Measurements from ENCODE around the gene GK.

Gene GK

GRCh38 chrX:30735839-30736238 is 82.6 kb downstream of the GK start:
- no peaks in the 10 kb centered on the region for H4K20me1 ChIP-seq (ENCODE audit: insufficient read depth, low read length, poor library complexity, severe bottlenecking)
- no peak overlapping the region for H2AFZ ChIP-seq (ENCODE audit: low read length)
- no peaks in the 10 kb centered on the region for H3K9me2 ChIP-seq (replicated peaks; ENCODE audit: low read depth, low read length)
- H3K79me2 ChIP-seq (ENCODE audit: insufficient read depth, low read length) = no peaks in the 10 kb centered on the region
- H3K4me1 ChIP-seq (ENCODE audit: insufficient read depth, low read length, poor library complexity, severe bottlenecking) = no peaks in the 10 kb centered on the region
- H3K4me2 ChIP-seq (ENCODE audit: low read depth, low read length, poor library complexity, severe bottlenecking) = no peak overlapping the region
- H3K27me3 ChIP-seq (ENCODE audit: insufficient read depth, low read length, poor library complexity, severe bottlenecking) = no peaks in the 10 kb centered on the region
- H3K36me3 ChIP-seq (ENCODE audit: insufficient read depth, low read length) = no peaks in the 10 kb centered on the region
- H3K9me3 ChIP-seq (ENCODE audit: insufficient read depth, low read depth, low read length) = no peaks in the 10 kb centered on the region
- H3K4me3 ChIP-seq (ENCODE audit: low read length, poor library complexity, severe bottlenecking) = no peak overlapping the region
- H3K9ac ChIP-seq (ENCODE audit: low read depth, low read length, poor library complexity, severe bottlenecking) = no peak overlapping the region
- no peaks in the 10 kb centered on the region for H3F3A ChIP-seq (ENCODE audit: low read depth)
- TF ChIP-seq CTCF (conservative IDR thresholded peaks at IDR 0.05; ENCODE audit: low read length) (peak; percentile 83), EZH2phosphoT487 (IDR thresholded peaks at IDR 0.05; ENCODE audit: borderline replicate concordance) (no peak)

- H3K9ac ChIP-seq (ENCODE audit: low read depth, low read length, poor library complexity, severe bottlenecking) = no peak overlapping the region
- no peak overlapping the region for H2AFZ ChIP-seq (ENCODE audit: low read length)
- no peaks in the 10 kb centered on the region for H4K20me1 ChIP-seq (ENCODE audit: insufficient read depth, low read length, poor library complexity, severe bottlenecking)
- no peaks in the 10 kb centered on the region for H3K4me1 ChIP-seq (ENCODE audit: insufficient read depth, low read length, poor library complexity, severe bottlenecking)
- no peaks in the 10 kb centered on the region for H3K9me3 ChIP-seq (ENCODE audit: insufficient read depth, low read depth, low read length)
- no peak overlapping the region for H3K4me2 ChIP-seq (ENCODE audit: low read depth, low read length, poor library complexity, severe bottlenecking)
- no peaks in the 10 kb centered on the region for H3K79me2 ChIP-seq (ENCODE audit: insufficient read depth, low read length)
- no peaks in the 10 kb centered on the region for H3K27me3 ChIP-seq (ENCODE audit: insufficient read depth, low read length, poor library complexity, severe bottlenecking)
- no peaks in the 10 kb centered on the region for H3K36me3 ChIP-seq (ENCODE audit: insufficient read depth, low read length)
- H3K4me3 ChIP-seq (ENCODE audit: low read length, poor library complexity, severe bottlenecking) = no peak overlapping the region
- no peaks in the 10 kb centered on the region for H3K9me2 ChIP-seq (replicated peaks; ENCODE audit: low read depth, low read length)
- no peak for TF ChIP-seq EZH2phosphoT487 (IDR thresholded peaks at IDR 0.05; ENCODE audit: borderline replicate concordance)
- no peak for TF ChIP-seq CTCF (conservative IDR thresholded peaks at IDR 0.05; ENCODE audit: low read length)
- H3F3A ChIP-seq (ENCODE audit: low read depth) = no peaks in the 10 kb centered on the region
These were observed 88.3 kb downstream of the GK start for GRCh38 chrX:30741545-30741944.

- H3K9me2 ChIP-seq (replicated peaks; ENCODE audit: low read depth, low read length) = no peaks in the 10 kb centered on the region
- no peaks in the 10 kb centered on the region for H4K20me1 ChIP-seq (ENCODE audit: insufficient read depth, low read length, poor library complexity, severe bottlenecking)
- no peak overlapping the region for H2AFZ ChIP-seq (ENCODE audit: low read length)
- H3K9ac ChIP-seq (ENCODE audit: low read depth, low read length, poor library complexity, severe bottlenecking) = no peak overlapping the region
- no peaks in the 10 kb centered on the region for H3K4me1 ChIP-seq (ENCODE audit: insufficient read depth, low read length, poor library complexity, severe bottlenecking)
- H3K79me2 ChIP-seq (ENCODE audit: insufficient read depth, low read length) = no peaks in the 10 kb centered on the region
- H3K4me2 ChIP-seq (ENCODE audit: low read depth, low read length, poor library complexity, severe bottlenecking) = no peak overlapping the region
- TF ChIP-seq EZH2phosphoT487 (IDR thresholded peaks at IDR 0.05; ENCODE audit: borderline replicate concordance) (no peak), CTCF (conservative IDR thresholded peaks at IDR 0.05; ENCODE audit: low read length) (no peak)
- H3K27me3 ChIP-seq (ENCODE audit: insufficient read depth, low read length, poor library complexity, severe bottlenecking) = no peaks in the 10 kb centered on the region
- no peaks in the 10 kb centered on the region for H3F3A ChIP-seq (ENCODE audit: low read depth)
- H3K36me3 ChIP-seq (ENCODE audit: insufficient read depth, low read length) = no peaks in the 10 kb centered on the region
- no peak overlapping the region for H3K4me3 ChIP-seq (ENCODE audit: low read length, poor library complexity, severe bottlenecking)
- H3K9me3 ChIP-seq (ENCODE audit: insufficient read depth, low read depth, low read length) = no peaks in the 10 kb centered on the region
These were observed 95.2 kb downstream of the GK start for GRCh38 chrX:30748342-30748960.
